HL-60 (cell line): ENCODE measurements around the gene KANSL3.
"Not testable (repeated sequence)": the region's sequence is repeated elsewhere in the genome, so short reads cannot be mapped to it uniquely, and the experiment has no call there.

Experiments used
- CTCF ChIP-seq: IDR thresholded peaks from one replicate; pipeline ENCODE4 v1.5.1; 2011; ENCODE audit warnings: low read length, control low read depth, inconsistent platforms; ENCODE audit not compliant: insufficient read depth
- REST ChIP-seq: IDR thresholded peaks from 2 replicates; pipeline ENCODE4 v1.6.1; 2012; ENCODE audit warnings: low read depth; ENCODE audit not compliant: insufficient replicate concordance

- TF ChIP-seq CTCF, REST: not testable (repeated sequence)
These were observed 80.7 kb downstream of the KANSL3 start for GRCh38 chr2:96557421-96557820.
